Measurements from ENCODE around the gene CSHL1.

GRCh38 chr17:63937920-63938319 is 26.9 kb upstream of the CSHL1 start:
- no peak for TF ChIP-seq CTCF (IDR thresholded peaks at IDR 0.05)
- TF ChIP-seq POLR2A (IDR thresholded peaks at IDR 0.05), result no peak

Measured in suprapubic skin (tissue), 3 donors.